Measurements from ENCODE around the gene SH3BP5. TPM values are rescaled to one million over a fixed set of nuclear protein-coding genes. Genes with fewer than 3 reads are reported as not detected.
A peak's percentile ranks its signal among the peaks of the same experiment; 100 is the strongest.

SH3BP5 gene
- polyA plus RNA-seq, 1 of the 3 experiments (the other 2 are of a cell fraction): 29.5 TPM

- TF ChIP-seq EP300 (IDR thresholded peaks at IDR 0.05; ENCODE audit: borderline replicate concordance in 1 of 2, low read depth in 1 of 2, low read length in 1 of 2) (peak in 1 of 2 experiments; percentile 29; a peak in 1 of 4 replicates), SIN3A (IDR thresholded peaks at IDR 0.05; ENCODE audit: borderline replicate concordance, low read depth, low read length) (no peak; the same call in 1 of the 2 replicates), MAX (IDR thresholded peaks at IDR 0.05; ENCODE audit: low read depth) (peak; percentile 86), USF2 (IDR thresholded peaks at IDR 0.05; ENCODE audit: borderline replicate concordance, low read depth, low read length) (no peak), SMC3 (IDR thresholded peaks at IDR 0.05; ENCODE audit: low read depth, low read length) (no peak; the same call in 1 of the 2 replicates), RCOR1 (IDR thresholded peaks at IDR 0.05; ENCODE audit: low read length) (no peak), RFX5 (IDR thresholded peaks at IDR 0.05; ENCODE audit: low read length) (no peak), GATA2 (CRISPR knock-in tag; IDR thresholded peaks at IDR 0.05) (no peak), FOXM1 (IDR thresholded peaks at IDR 0.05; ENCODE audit: low read depth) (no peak), TEAD4 (IDR thresholded peaks at IDR 0.05; ENCODE audit: borderline replicate concordance, insufficient read depth) (no peak), TCF12 (IDR thresholded peaks at IDR 0.05) (peak; percentile 58; the same call in 1 of the 2 replicates), REST (IDR thresholded peaks at IDR 0.05; ENCODE audit: low read depth, low read length) (no peak)
- TF ChIP-seq, protein P1, sequence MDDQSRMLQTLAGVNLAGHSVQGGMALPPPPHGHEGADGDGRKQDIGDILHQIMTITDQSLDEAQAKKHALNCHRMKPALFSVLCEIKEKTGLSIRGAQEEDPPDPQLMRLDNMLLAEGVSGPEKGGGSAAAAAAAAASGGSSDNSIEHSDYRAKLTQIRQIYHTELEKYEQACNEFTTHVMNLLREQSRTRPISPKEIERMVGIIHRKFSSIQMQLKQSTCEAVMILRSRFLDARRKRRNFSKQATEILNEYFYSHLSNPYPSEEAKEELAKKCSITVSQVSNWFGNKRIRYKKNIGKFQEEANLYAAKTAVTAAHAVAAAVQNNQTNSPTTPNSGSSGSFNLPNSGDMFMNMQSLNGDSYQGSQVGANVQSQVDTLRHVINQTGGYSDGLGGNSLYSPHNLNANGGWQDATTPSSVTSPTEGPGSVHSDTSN (IDR thresholded peaks at IDR 0.05): peak; percentile 84
Observed at GRCh38 chr3:15269091-15269989, 63.0 kb downstream of the SH3BP5 start (continued).
